Stimulated activated CD4-positive, alpha-beta T cell treated with anti-CD3 and anti-CD28 coated beads, Interleukin-12 subunit alpha, Interleukin-12 subunit beta, amount 100 ng/mL, for 4 hours (primary cell): ENCODE data around the gene ZFYVE28.

Source experiments
- DNase-seq: peaks from one replicate; pipeline ENCODE4 v3.0.0-alpha.2; 2020

ZFYVE28 gene

DNA sequence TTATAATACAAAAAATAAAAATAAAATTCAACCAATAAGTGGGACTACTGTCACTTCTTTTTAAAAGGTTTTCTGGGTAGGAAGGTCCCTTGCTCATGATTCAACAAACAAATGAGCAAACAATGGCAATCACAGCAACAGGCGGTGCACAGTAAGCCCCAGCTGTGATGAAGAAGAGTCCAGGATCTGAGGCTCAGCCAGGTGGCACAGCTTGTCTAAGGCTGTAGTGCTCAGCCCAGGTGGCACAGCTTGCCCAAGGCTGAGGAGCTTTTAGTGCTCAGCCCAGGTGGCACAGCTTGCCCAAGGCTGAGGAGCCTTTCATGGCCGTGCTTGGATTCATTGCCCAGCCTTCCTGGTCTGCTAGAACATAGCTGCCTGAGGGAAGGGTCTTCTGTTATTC lies 75.0 kb downstream of the ZFYVE28 start:
- DNase-seq = no peak

DNA sequence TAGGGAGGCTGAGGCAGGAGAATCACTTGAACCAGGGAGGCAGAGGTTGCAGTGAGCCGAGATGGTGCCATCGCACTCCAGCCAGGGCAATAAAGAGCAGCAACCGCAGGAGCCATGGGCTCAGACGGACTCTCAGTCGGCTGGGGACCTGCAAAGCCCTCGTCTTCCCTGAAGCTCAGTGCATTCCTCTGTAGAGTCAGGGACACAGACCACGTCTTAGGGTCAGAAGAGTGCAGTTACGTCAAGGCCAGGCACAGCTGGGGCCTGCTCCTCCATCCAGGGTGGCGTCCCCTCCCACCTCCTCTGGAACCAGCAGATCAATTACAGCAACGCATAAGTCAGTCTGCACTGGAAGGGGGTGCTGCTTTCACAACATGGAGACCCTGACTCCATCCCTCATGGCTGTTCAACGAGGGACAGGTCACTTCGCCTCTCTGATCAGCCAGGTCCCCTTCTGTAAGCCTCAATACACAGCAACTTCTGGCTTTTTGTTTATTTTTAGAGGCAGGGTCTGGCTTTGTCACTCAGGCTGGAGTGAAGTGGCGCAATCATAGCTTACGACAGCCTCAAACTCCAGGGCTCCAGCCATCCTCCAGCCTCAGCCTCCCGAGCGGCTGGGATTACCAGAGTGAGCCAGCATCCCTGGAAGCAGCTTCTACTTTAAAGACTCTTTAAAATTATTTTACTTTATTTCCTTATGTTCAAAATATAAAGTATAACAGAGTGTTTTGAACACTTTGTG lies 76.4 kb downstream of the ZFYVE28 start:
- DNase-seq = no peak

GRCh38 chr4:2341261-2341841 lies 77.1 kb downstream of the ZFYVE28 start:
- DNase-seq = no peak

DNA sequence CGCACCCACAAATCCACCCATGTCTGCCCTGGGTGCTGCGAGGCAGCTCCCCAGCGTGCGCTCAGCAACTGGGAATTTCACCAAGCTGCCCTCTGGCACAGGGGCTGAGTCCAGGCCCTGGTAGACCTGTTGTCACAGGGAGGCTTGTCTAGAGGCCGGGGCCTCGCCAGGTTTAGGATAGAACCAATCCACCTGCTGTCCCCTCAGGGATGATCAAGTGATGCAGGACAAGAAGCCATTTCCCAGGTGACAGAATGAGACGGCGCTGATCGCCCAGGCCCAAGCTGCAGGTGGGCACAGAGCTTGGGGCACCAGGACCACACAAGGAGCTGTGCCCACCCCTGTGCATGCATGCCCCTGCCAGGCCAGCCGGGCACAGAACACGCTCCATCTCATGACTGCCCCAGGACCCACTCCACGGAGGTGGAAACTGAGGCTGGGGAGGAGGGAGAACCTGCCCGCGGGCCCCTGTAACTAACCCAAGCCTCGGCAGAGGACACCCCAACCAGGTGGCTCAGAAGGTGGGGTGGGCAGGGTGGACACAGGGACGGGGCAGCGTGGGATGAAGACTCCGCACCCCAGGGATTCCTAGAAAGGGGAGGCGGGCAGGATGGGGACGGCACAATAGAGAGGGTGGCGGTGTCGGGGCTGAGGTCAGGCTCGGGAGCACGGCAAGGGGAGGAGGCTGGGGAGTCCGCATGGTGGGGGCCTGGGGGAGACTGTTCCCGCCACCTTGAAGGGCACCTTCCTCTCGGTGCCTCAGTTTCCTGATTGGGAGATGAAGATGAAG lies 78.0 kb downstream of the ZFYVE28 start:
- DNase-seq = no peak

DNA sequence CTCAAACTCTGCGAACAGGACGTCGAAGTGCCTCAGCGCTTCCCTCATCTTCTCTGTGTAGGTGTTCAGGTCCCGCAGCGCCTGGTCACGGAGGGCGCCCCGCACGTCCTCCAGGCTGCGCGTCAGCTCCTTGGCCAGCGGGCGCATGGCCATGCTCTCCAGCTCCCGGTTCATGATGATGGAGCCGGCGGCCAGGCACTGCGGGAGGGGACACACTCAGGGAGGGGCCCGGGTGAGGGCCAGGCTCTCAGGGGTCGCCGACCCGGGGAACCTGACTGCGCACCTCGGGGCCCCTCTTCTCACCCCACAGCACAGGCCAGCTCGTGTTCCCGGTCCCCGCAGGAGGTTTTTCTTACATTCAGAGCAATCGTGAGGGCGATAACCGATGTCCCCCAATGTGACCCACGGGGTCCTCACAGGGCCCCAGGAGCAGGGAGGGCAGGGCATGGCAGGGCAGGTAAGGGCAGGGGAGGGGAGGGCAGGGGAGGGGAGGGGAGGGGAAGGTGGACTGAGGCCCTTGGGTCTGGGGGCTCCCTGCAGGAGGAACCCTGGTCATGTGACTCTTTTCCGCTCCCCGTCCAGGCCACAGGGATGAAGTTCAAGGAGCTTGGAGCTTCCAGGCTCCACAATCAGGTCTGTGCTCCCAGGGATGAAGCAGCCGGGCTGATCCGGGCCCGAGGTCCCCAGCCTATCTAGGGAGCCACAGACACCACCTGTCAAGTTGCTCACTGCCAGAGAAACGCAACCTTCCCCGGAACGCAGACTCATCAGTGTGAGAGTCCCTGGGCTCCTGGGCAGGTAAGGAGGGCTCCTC lies 78.8 kb downstream of the ZFYVE28 start:
- no peak for DNase-seq

DNA sequence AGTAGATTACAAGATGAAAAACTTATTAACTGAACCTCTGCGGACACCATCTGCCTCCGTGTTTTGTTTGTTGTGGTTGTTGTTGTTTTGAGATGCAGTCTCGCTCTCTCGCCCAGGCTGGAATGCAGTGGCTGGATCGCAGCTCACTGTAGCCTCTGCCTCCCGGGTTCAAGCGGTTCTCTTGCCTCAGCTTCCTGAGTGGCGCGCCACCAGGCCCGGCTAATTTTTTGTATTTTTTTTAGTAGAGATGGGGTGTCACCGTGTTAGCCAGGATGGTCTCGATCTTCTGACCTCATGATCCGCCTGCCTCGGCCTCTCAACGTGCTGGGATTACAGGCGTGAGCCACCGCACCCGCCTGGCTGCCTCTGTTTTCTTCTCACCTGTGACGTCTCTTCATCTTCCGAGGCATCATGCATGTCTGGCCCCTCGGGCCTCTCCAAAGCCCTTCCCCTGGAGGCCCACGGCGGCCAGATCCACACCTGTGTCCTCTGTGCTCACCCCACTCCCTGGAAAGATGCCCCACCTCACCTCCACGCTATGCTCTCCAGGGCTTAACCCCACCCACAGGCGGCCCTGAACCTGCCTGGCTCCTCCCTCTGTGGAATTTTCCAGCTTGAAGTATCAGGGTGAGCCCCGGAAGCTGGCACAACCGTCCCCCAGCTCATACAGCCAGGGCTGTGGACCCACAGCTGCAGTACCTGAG lies 79.5 kb downstream of the ZFYVE28 start:
- no peak for DNase-seq

DNA sequence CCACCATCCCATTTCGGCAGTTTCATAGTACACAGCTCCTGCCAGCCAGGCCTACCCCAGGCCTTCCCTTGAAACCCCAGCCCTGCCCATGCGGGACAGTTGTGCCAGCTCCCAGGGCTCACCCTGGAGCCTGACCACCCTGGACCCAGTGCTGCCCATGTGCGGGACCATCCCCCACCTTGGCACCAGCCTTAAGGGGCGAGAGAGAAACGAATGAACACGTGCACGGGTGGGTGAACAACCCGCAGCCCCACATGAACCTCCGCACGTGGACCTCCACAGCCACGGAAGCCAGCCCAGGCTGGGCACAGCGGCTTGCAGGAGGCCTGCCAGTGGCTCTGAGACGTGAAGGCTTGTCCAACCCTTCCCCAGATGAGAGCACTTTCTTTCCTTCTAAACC lies 80.5 kb downstream of the ZFYVE28 start:
- DNase-seq = no peak

GRCh38 chr4:2337131-2337723 lies 81.2 kb downstream of the ZFYVE28 start:
- DNase-seq = no peak

DNA sequence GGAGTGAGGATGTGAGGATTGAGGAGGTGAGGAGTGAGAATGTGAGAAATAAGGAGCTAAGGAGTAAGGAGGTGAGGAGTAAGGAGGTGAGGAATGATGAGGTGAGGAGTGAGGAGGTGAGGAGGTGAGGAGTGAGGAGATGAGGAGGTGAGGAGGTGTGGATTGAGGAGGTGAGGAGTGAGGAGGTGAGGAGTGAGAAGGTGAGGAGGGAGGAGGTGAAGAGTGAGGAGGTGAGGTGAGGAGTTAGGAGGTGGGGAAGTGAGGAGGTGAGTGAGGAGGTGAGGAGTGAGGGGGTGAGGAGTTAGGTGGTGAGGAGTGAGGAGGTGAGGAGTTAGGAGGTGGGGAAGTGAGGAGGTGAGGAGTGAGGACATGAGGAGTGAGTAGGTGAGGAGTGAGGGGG lies 81.8 kb downstream of the ZFYVE28 start:
- no peak for DNase-seq

- no peak for DNase-seq
Measured at GRCh38 chr4:2335729-2336101, 82.7 kb downstream of the ZFYVE28 start.

- no peak for DNase-seq
Measured at GRCh38 chr4:2334826-2335728, 83.4 kb downstream of the ZFYVE28 start.

GRCh38 chr4:2333916-2334644 lies 84.4 kb downstream of the ZFYVE28 start:
- no peak for DNase-seq

- no peak for DNase-seq
Measured at GRCh38 chr4:2333356-2333841, 85.0 kb downstream of the ZFYVE28 start.

DNA sequence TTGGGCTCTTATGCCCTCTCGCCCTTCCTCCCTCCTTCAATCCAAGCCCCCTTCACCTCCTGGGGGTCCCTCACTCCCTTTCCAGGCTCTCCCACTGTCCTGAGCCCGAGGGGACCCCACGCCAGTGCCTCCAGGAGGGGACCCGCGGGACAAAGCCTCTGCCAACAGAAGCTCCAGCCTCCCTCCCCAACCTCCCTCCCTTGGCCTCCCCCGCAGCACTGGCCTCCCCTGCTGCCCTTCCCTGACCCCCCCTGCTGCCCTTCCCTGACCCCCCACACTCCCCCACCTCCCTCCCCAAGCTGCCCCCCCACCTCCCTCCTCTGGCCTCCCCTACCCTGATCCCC lies 85.5 kb downstream of the ZFYVE28 start:
- DNase-seq = no peak

- DNase-seq = no peak
Measured at GRCh38 chr4:2332201-2332975, 86.1 kb downstream of the ZFYVE28 start.

DNA sequence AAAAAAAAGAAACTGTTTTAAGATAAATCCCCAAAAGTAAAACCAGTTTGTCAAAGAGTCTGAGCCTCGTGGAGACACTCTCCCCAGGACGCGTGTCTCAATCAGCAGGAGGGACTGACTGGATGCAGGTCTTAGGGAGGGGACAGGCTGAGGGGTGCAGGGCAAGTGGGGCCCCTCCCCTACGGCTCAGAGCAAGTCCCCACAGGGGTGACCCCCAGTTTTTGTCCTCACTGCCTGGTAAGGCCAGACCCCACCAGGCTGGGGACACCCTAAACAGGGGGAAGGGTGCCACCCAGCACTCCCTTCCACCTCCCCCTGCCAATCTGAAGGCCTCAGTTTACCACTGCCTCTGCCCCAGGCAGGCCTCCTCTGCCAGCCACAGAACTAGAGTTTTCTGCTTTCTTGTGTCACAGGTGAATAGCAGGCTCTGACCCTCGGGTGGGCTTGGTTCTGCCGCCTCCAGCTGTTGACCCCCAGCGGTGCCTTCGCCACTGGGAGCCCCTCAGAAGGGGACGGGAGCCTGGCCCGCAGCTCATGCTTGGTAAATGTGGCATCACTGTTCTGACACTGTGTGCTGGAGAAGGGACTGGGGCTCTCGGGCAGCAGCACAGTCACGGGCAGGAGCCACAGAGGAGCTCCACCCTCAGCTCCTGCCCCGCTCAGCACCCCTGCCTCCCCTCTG lies 86.8 kb downstream of the ZFYVE28 start:
- DNase-seq = no peak

DNA sequence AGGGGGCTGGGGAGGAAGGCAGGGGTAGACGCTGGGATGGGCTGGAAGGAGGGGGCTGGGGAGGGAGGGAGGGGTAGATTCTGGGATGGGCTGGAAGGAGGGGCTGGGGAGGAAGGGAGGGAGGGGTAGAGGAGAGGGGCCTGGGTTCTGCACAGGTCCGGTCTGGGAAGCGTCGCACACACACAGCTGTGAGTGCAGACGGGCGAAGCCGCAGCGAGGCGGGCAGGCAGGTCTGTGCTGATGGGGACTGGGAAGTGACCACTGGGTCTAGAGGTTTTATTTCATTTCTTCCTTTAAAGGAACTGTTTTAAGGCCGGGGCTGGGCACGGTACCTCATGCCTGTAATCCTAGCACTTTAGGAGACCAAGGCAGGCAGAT lies 87.4 kb downstream of the ZFYVE28 start:
- DNase-seq = no peak

- DNase-seq = no peak
Measured at GRCh38 chr4:2330091-2331042, 88.1 kb downstream of the ZFYVE28 start.
